IMR-90 (cell line): ENCODE data around the gene MRPS35. TPM values are rescaled to one million over a fixed set of nuclear protein-coding genes. Genes with fewer than 3 reads are reported as not detected.

ENCODE experiments used
- ATAC-seq: fragments of 200-7000 bp; cut with Tn5 transposase; 2 replicates; pipeline ENCODE4 v1.9.1; 2020; ENCODE audit warnings: low read depth, mild to moderate bottlenecking, moderate library complexity
- BruUV-seq: library from RNA; stranded (reverse); fragments of 400-500 nt; replicated peaks from 2 replicates; lab custom pipeline; 2021; lab: Mats Ljungman, UMichigan
- CTCF ChIA-PET: fragments of 300-600 bp; formaldehyde crosslinking; extraction: SDS; loops from one replicate; lab custom pipeline; 2021; ENCODE audit warnings: antibody characterized with exemption; lab: Yijun Ruan, JAX
- POLR2A ChIA-PET: fragments of 300-600 bp; sonication (Branson Sonifier 250); formaldehyde crosslinking; loops from one replicate; lab custom pipeline; 2022; ENCODE audit warnings: antibody characterized with exemption; ENCODE audit not compliant: unreplicated experiment; lab: Charles Lee
- DNase-seq: peaks from one replicate; pipeline ENCODE4 v3.0.0; 2013
- H2AFZ ChIP-seq: replicated peaks from 2 replicates; pipeline ENCODE3; 2013; ENCODE audit warnings: low read length, mild to moderate bottlenecking; ENCODE audit not compliant: poor library complexity
- H2AK5ac ChIP-seq: 2 replicates; pipeline ENCODE4 v1.6.1; 2013; ENCODE audit warnings: low read depth, low read length, inconsistent platforms
- H2AK9ac ChIP-seq: replicated peaks from 2 replicates; pipeline ENCODE3; 2013; ENCODE audit warnings: mild to moderate bottlenecking, low read depth, low read length, moderate library complexity; ENCODE audit not compliant: poor library complexity
- H2BK120ac ChIP-seq: 2 replicates; pipeline ENCODE4 v1.6.1; 2013; ENCODE audit warnings: low read depth, low read length, inconsistent platforms
- H2BK15ac ChIP-seq: 3 replicates; pipeline ENCODE4 v1.6.1; 2013; ENCODE audit warnings: low read depth, low read length, inconsistent platforms
- H2BK20ac ChIP-seq: 2 replicates; pipeline ENCODE4 v1.6.1; 2013; ENCODE audit warnings: low read depth, mild to moderate bottlenecking, inconsistent platforms, low read length, moderate library complexity
- H2BK5ac ChIP-seq: 2 replicates; pipeline ENCODE4 v1.6.1; 2013; ENCODE audit warnings: mild to moderate bottlenecking, low read depth, low read length, inconsistent platforms; ENCODE audit not compliant: poor library complexity, severe bottlenecking
- H3K14ac ChIP-seq: replicated peaks from 2 replicates; pipeline ENCODE4 v1.6.1; 2013; ENCODE audit warnings: low read depth, low read length, inconsistent platforms
- H3K18ac ChIP-seq: 2 replicates; pipeline ENCODE4 v1.6.1; 2013; ENCODE audit warnings: low read depth, low read length, control low read depth
- H3K23ac ChIP-seq: 2 replicates; pipeline ENCODE4 v1.6.1; 2013; ENCODE audit warnings: low read depth, low read length, inconsistent platforms
- H3K27ac ChIP-seq: 2 replicates; pipeline ENCODE4 v1.5.1; 2013; ENCODE audit warnings: mild to moderate bottlenecking, control low read depth, low read length; ENCODE audit not compliant: insufficient read depth
- H3K27me3 ChIP-seq: 2 replicates; pipeline ENCODE4 v1.6.1; 2013; ENCODE audit warnings: low read length; ENCODE audit not compliant: control insufficient read depth, insufficient read depth
- H3K36me3 ChIP-seq: 2 replicates; pipeline ENCODE4 v1.6.1; 2013; ENCODE audit warnings: low read length, mixed read lengths; ENCODE audit not compliant: control insufficient read depth, insufficient read depth
- H3K4ac ChIP-seq: 2 replicates; pipeline ENCODE4 v1.6.1; 2013; ENCODE audit warnings: low read depth, low read length, inconsistent platforms
- H3K4me1 ChIP-seq: 2 replicates; pipeline ENCODE4 v1.6.1; 2013; ENCODE audit warnings: low read length, mixed read lengths; ENCODE audit not compliant: control insufficient read depth, insufficient read depth
- H3K4me2 ChIP-seq: 2 replicates; pipeline ENCODE4 v1.6.1; 2013; ENCODE audit warnings: low read depth, mild to moderate bottlenecking, control low read depth, low read length, moderate library complexity
- H3K4me3 ChIP-seq: 2 replicates; pipeline ENCODE4 v1.5.1; 2013; ENCODE audit warnings: low read depth, mild to moderate bottlenecking, control low read depth, low read length, moderate library complexity; ENCODE audit not compliant: insufficient read depth
- H3K56ac ChIP-seq: 2 replicates; pipeline ENCODE4 v1.6.1; 2013; ENCODE audit warnings: low read length, inconsistent platforms; ENCODE audit not compliant: insufficient read depth; ENCODE audit errors: extremely low read depth
- H3K79me1 ChIP-seq, 2 experiments: 2 replicates each; pipeline ENCODE4 v1.6.1; 2013; ENCODE audit warnings: low read length in 2 of 2, inconsistent platforms in 1 of 2, low read depth in 1 of 2
- H3K9ac ChIP-seq: 2 replicates; pipeline ENCODE4 v1.6.1; 2013; ENCODE audit warnings: low read depth, low read length, control low read depth
- H3K9me1 ChIP-seq: 2 replicates; pipeline ENCODE4 v1.6.1; 2013; ENCODE audit warnings: low read length, inconsistent platforms; ENCODE audit not compliant: insufficient read depth
- H3K9me3 ChIP-seq: 2 replicates; pipeline ENCODE4 v1.6.1; 2013; ENCODE audit warnings: low read length; ENCODE audit not compliant: control insufficient read depth, insufficient read depth
- H4K20me1 ChIP-seq: 2 replicates; pipeline ENCODE4 v1.6.1; 2013; ENCODE audit warnings: low read length, inconsistent platforms; ENCODE audit not compliant: insufficient read depth
- H4K5ac ChIP-seq: 2 replicates; pipeline ENCODE4 v1.6.1; 2013; ENCODE audit warnings: mild to moderate bottlenecking, low read depth, low read length, control low read depth
- H4K8ac ChIP-seq, 2 experiments: 2 replicates each; pipeline ENCODE4 v1.6.1; 2013; ENCODE audit warnings: low read depth in 2 of 2, low read length in 2 of 2, control low read depth in 1 of 2, inconsistent platforms in 1 of 2
- H4K91ac ChIP-seq: 2 replicates; pipeline ENCODE4 v1.6.1; 2013; ENCODE audit warnings: low read depth, low read length, inconsistent platforms; ENCODE audit not compliant: insufficient read depth
- CEBPB ChIP-seq: IDR thresholded peaks from 2 replicates; pipeline ENCODE4 v1.6.1; 2012; ENCODE audit warnings: low read depth, low read length, improper control_type of control experiment
- CHD1 ChIP-seq: IDR thresholded peaks from 2 replicates; pipeline ENCODE4 v1.6.1; 2012; ENCODE audit warnings: low read depth, low read length, improper control_type of control experiment
- MAFK ChIP-seq: IDR thresholded peaks from 2 replicates; pipeline ENCODE4 v1.6.1; 2012; ENCODE audit warnings: low read depth, low read length, improper control_type of control experiment
- MXI1 ChIP-seq: IDR thresholded peaks from 2 replicates; pipeline ENCODE4 v1.6.1; 2012; ENCODE audit warnings: low read depth, mild to moderate bottlenecking, low read length, moderate library complexity, borderline replicate concordance
- POLR2A ChIP-seq: IDR thresholded peaks from 2 replicates; pipeline ENCODE4 v1.6.1; 2012; ENCODE audit warnings: mild to moderate bottlenecking, low read depth, low read length
- RAD21 ChIP-seq: IDR thresholded peaks from 2 replicates; pipeline ENCODE4 v1.6.1; 2012; ENCODE audit warnings: low read length, improper control_type of control experiment
- RFX5 ChIP-seq: IDR thresholded peaks from 2 replicates; pipeline ENCODE4 v1.8.0; 2012; ENCODE audit warnings: low read depth, mild to moderate bottlenecking, low read length, moderate library complexity
- WGBS, 2 experiments: methylation state at CpG; one replicate each; pipeline versions ENCODE4 v1.1.5 to v1.1.7; 2013; ENCODE audit warnings: missing lambda C conversion rate in 2 of 2; ENCODE audit not compliant: insufficient read length in 1 of 2; ENCODE audit errors: extremely low coverage in 2 of 2; 5-methylcytosine and 5-hydroxymethylcytosine counted together
- dilution Hi-C: fragments of 300-500 bp; cut with HindIII; formaldehyde crosslinking; loops from one replicate; pipeline ENCODE4 v1.14.3; 2018; ENCODE audit warnings: low sequenced_read_pairs; ENCODE audit not compliant: unreplicated experiment
- in situ Hi-C: fragments of 300-500 bp; cut with MboI; formaldehyde crosslinking; loops from 3 replicates; pipeline ENCODE4 v1.14.3; 2019; ENCODE audit warnings: low sequenced_read_pairs, inconsistent platforms, mixed read lengths
- intact Hi-C: fragments of 100-400 bp; cut with micrococcal nuclease; formaldehyde crosslinking; loops from 2 replicates; pipeline ENCODE4 v1.10.0; 2022
- polyA plus RNA-seq, 3 experiments: library from polyadenylated mRNA; depleted of rRNA; stranded (reverse); fragments of >200 nt; gene quantifications; 2 replicates each; pipeline ENCODE4 v1.2.3, GENCODE V29; 2012; ENCODE audit warnings: low replicate concordance in 1 of 3
- total RNA-seq: library from RNA; depleted of rRNA; stranded (reverse); fragments of >200 nt; gene quantifications from 2 replicates; pipeline ENCODE4 v1.2.3, GENCODE V29; 2012
- TF ChIP-seq, protein P1 (sequence below): fragments of 150-350 bp; IDR thresholded peaks from 2 replicates; pipeline ENCODE4 v1.6.1; 2016; ENCODE audit warnings: low read depth, mild to moderate bottlenecking, low read length, moderate library complexity, borderline replicate concordance

Gene MRPS35
- total and polyA plus RNA-seq, 2 of the 4 experiments (the other 2 are of a cell fraction) = 27.4 to 40.1 TPM

DNA sequence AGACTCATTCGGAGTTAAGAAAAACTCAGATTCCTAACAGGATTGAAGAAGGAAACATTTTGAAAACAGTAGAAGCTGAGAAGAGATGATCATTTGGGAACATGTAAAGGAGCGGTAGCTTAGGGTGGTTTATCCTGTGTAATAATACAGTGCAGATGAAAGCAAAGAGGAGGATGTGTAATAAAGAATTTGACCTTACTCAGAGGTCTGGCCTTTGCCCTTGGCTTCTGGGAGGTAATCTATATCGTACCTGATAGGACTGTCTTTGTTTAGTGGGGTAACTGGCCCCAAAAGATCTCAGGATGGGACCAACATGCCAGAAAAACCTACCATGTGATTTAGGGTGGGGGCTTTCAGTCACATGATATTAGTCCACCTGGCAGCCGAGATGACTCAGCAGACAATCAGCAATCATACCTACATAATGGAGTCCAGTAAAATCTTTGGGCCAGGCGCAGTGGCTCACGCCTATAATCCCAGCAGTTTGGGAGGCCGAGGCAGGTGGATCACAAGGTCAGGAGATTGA, 46.1 kb downstream of the MRPS35 start:
- Histone ChIP-seq H4K91ac (no peak overlapping the region), H2BK120ac (no peak overlapping the region), H4K5ac (no peak overlapping the region), H3K9ac (no peak overlapping the region), H3K23ac (no peak overlapping the region), H3K9me3 (no peaks in the 10 kb centered on the region), H3K56ac (no peak overlapping the region), H3K27ac (no peak overlapping the region), H2BK5ac (no peak overlapping the region), H3K9me1 (peaks cover under 1% of the 10 kb centered on the region; the same call in 1 of the 2 replicates), H3K14ac (no peak overlapping the region), H2AK5ac (no peak overlapping the region), H3K18ac (no peak overlapping the region), H3K79me1 (peaks cover 9 to 14% of the 10 kb centered on the region in 2 experiments; a peak in 2 of 4 replicates), H4K20me1 (no peaks in the 10 kb centered on the region; the same call in 1 of the 2 replicates), H3K4me1 (no peaks in the 10 kb centered on the region), H3K27me3 (no peaks in the 10 kb centered on the region), H3K36me3 (peaks cover 9% of the 10 kb centered on the region), H2AFZ (no peak overlapping the region), H3K4me3 (no peak overlapping the region), H3K4me2 (no peak overlapping the region), H3K4ac (no peak overlapping the region), H4K8ac (no peak overlapping the region), H2BK15ac (no peak overlapping the region), H2BK20ac (no peak overlapping the region), H2AK9ac (no peak overlapping the region)
- in situ Hi-C loops (no loop called here), dilution Hi-C loops (no loop called here), intact Hi-C loops (no loop called here)
- WGBS, 2 experiments = no CpG with 5 or more reads among the region's 7 CpGs
- no peak for DNase-seq
- ChIA-PET CTCF (interaction anchor here (0.5 kb wide), 1 partner anchor 287 kb away, joined by 3 read pairs; no protein-coding TSS in a partner anchor), POLR2A (no interaction called here)
- no TSS peak for BruUV-seq
- no peak for TF ChIP-seq POLR2A
- TF ChIP-seq, protein P1, sequence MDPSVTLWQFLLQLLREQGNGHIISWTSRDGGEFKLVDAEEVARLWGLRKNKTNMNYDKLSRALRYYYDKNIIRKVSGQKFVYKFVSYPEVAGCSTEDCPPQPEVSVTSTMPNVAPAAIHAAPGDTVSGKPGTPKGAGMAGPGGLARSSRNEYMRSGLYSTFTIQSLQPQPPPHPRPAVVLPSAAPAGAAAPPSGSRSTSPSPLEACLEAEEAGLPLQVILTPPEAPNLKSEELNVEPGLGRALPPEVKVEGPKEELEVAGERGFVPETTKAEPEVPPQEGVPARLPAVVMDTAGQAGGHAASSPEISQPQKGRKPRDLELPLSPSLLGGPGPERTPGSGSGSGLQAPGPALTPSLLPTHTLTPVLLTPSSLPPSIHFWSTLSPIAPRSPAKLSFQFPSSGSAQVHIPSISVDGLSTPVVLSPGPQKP = no peak
- TF ChIP-seq RFX5 = no peak
- no peak for TF ChIP-seq CEBPB
- no peak for TF ChIP-seq CHD1
- no peak for TF ChIP-seq MAFK
- TF ChIP-seq MXI1 = no peak
- no peak for TF ChIP-seq RAD21
- no peak for ATAC-seq
